HEK293 (cell line): ENCODE data around the gene MISP.
A peak's percentile ranks its signal among the peaks of the same experiment; 100 is the strongest.

Source experiments
- CTCF ChIA-PET: fragments of 350-600 bp; formaldehyde crosslinking; extraction: SDS; loops from one replicate; lab custom pipeline; 2021; ENCODE audit warnings: antibody characterized with exemption; lab: Yijun Ruan, JAX
- POLR2A ChIA-PET: fragments of 300-600 bp; formaldehyde crosslinking; extraction: SDS; loops from one replicate; lab custom pipeline; 2020; ENCODE audit warnings: antibody characterized with exemption, inconsistent platforms; lab: Yijun Ruan, JAX
- H3K27ac ChIP-seq: fragments of 200-500 bp; sonication (Bioruptor generic); 2 replicates; pipeline ENCODE4 v1.5.1; 2014; ENCODE audit warnings: low read depth, low read length, control low read depth, inconsistent platforms; ENCODE audit errors: extremely low read depth
- H3K36me3 ChIP-seq, 2 experiments: fragments of 200-500 bp in 1 of 2; sonication (Bioruptor generic) in 1 of 2; 1 replicate in 1 of 2; 2 replicates in 1 of 2; pipeline ENCODE4 v1.5.1; 2014 to 2017; ENCODE audit warnings: inconsistent platforms in 2 of 2, low read length in 2 of 2; ENCODE audit not compliant: control insufficient read depth in 2 of 2, insufficient read depth in 1 of 2
- H3K4me1 ChIP-seq: fragments of 200-500 bp; sonication (Bioruptor generic); 2 replicates; pipeline ENCODE4 v1.5.1; 2014; ENCODE audit warnings: mild to moderate bottlenecking, low read length, inconsistent platforms; ENCODE audit not compliant: control insufficient read depth, insufficient read depth
- H3K4me3 ChIP-seq: 2 replicates; pipeline ENCODE4 v1.5.1; 2011; ENCODE audit warnings: low read depth, mild to moderate bottlenecking, control low read depth, low read length, moderate library complexity
- H3K9me3 ChIP-seq: fragments of 200-500 bp; sonication (Bioruptor generic); 2 replicates; pipeline ENCODE4 v1.5.1; 2014; ENCODE audit warnings: low read depth, low read length, inconsistent platforms; ENCODE audit not compliant: control insufficient read depth, insufficient read depth
- AEBP2 ChIP-seq: fragments of 450-650 bp; formaldehyde crosslinking; IDR thresholded peaks from 2 replicates; pipeline ENCODE4 v1.5.1; 2016; ENCODE audit warnings: missing biosample characterization, missing genetic modification characterization, borderline replicate concordance
- BCL11A ChIP-seq: fragments of 450-650 bp; formaldehyde crosslinking; IDR thresholded peaks from 2 replicates; pipeline ENCODE4 v1.5.1; 2016; ENCODE audit warnings: low read depth, missing biosample characterization, missing genetic modification characterization
- FEZF1 ChIP-seq: fragments of 450-650 bp; formaldehyde crosslinking; IDR thresholded peaks from 2 replicates; pipeline ENCODE4 v1.5.1; 2016; ENCODE audit warnings: missing biosample characterization, missing genetic modification characterization
- GLIS1 ChIP-seq: fragments of 450-650 bp; formaldehyde crosslinking; IDR thresholded peaks from 2 replicates; pipeline ENCODE4 v1.5.1; 2016; ENCODE audit warnings: missing biosample characterization, missing genetic modification characterization
- HOXC10 ChIP-seq: sonication (generic); formaldehyde crosslinking; IDR thresholded peaks from 2 replicates; pipeline ENCODE4 v1.8.1; 2023; ENCODE audit warnings: mild to moderate bottlenecking, missing genetic modification reagents
- KLF1 ChIP-seq: fragments of 450-650 bp; formaldehyde crosslinking; IDR thresholded peaks from 2 replicates; pipeline ENCODE4 v1.5.1; 2016; ENCODE audit warnings: missing biosample characterization, missing genetic modification characterization
- KLF10 ChIP-seq: fragments of 450-650 bp; IDR thresholded peaks from 2 replicates; pipeline ENCODE4 v1.5.1; 2018; ENCODE audit warnings: missing biosample characterization, mild to moderate bottlenecking, missing genetic modification characterization
- KLF7 ChIP-seq: fragments of 450-650 bp; formaldehyde crosslinking; IDR thresholded peaks from 2 replicates; pipeline ENCODE4 v1.5.1; 2016; ENCODE audit warnings: missing biosample characterization, missing genetic modification characterization, borderline replicate concordance
- KLF8 ChIP-seq: fragments of 450-650 bp; formaldehyde crosslinking; IDR thresholded peaks from 2 replicates; pipeline ENCODE4 v1.5.1; 2016; ENCODE audit warnings: missing biosample characterization, missing genetic modification characterization
- KLF9 ChIP-seq: fragments of 450-650 bp; formaldehyde crosslinking; IDR thresholded peaks from 2 replicates; pipeline ENCODE4 v1.5.1; 2016; ENCODE audit warnings: missing biosample characterization, missing genetic modification characterization, low read depth
- PRDM1 ChIP-seq: fragments of 450-650 bp; formaldehyde crosslinking; IDR thresholded peaks from 2 replicates; pipeline ENCODE4; 2016; ENCODE audit warnings: missing biosample characterization, missing genetic modification characterization
- REPIN1 ChIP-seq: fragments of 450-650 bp; formaldehyde crosslinking; IDR thresholded peaks from 2 replicates; pipeline ENCODE4 v1.5.1; 2017; ENCODE audit warnings: missing biosample characterization, missing genetic modification characterization, low read depth
- SCRT2 ChIP-seq: fragments of 450-650 bp; formaldehyde crosslinking; IDR thresholded peaks from 2 replicates; pipeline ENCODE4 v1.5.1; 2016; ENCODE audit warnings: missing biosample characterization, missing genetic modification characterization
- ZFHX2 ChIP-seq: fragments of 450-650 bp; formaldehyde crosslinking; conservative IDR thresholded peaks from 2 replicates; pipeline ENCODE4 v1.5.1; 2016; ENCODE audit warnings: missing biosample characterization, missing genetic modification characterization
- ZNF174 ChIP-seq: fragments of 450-650 bp; formaldehyde crosslinking; IDR thresholded peaks from 2 replicates; pipeline ENCODE4 v1.5.0; 2017; ENCODE audit warnings: missing biosample characterization, mild to moderate bottlenecking, missing genetic modification characterization
- ZNF214 ChIP-seq: fragments of 450-650 bp; formaldehyde crosslinking; IDR thresholded peaks from 2 replicates; pipeline ENCODE4 v1.5.1; 2017; ENCODE audit warnings: missing biosample characterization, mild to moderate bottlenecking, missing genetic modification characterization, borderline replicate concordance
- ZNF239 ChIP-seq: fragments of 450-650 bp; formaldehyde crosslinking; IDR thresholded peaks from 2 replicates; pipeline ENCODE4 v1.5.1; 2016; ENCODE audit warnings: missing biosample characterization, missing genetic modification characterization
- ZNF280D ChIP-seq: fragments of 450-650 bp; formaldehyde crosslinking; IDR thresholded peaks from 2 replicates; pipeline ENCODE4 v1.5.1; 2016; ENCODE audit warnings: missing biosample characterization, missing genetic modification characterization
- ZNF302 ChIP-seq: fragments of 450-650 bp; formaldehyde crosslinking; IDR thresholded peaks from 2 replicates; pipeline ENCODE4 v1.5.1; 2016; ENCODE audit warnings: missing biosample characterization, missing genetic modification characterization, low read depth
- ZNF433 ChIP-seq: fragments of 450-650 bp; formaldehyde crosslinking; IDR thresholded peaks from 2 replicates; pipeline ENCODE4 v1.5.1; 2016; ENCODE audit warnings: missing biosample characterization, missing genetic modification characterization, low read depth
- ZNF549 ChIP-seq: fragments of 450-650 bp; IDR thresholded peaks from 2 replicates; pipeline ENCODE4 v1.5.1; 2018; ENCODE audit warnings: missing biosample characterization, missing genetic modification characterization, mild to moderate bottlenecking, inconsistent platforms, moderate library complexity
- ZNF596 ChIP-seq: fragments of 450-650 bp; IDR thresholded peaks from 2 replicates; pipeline ENCODE4 v1.5.0; 2018; ENCODE audit warnings: missing biosample characterization, mild to moderate bottlenecking, missing genetic modification characterization, moderate library complexity
- ZNF660 ChIP-seq: fragments of 450-650 bp; IDR thresholded peaks from 2 replicates; pipeline ENCODE4 v1.5.1; 2018; ENCODE audit warnings: missing biosample characterization, mild to moderate bottlenecking, missing genetic modification characterization
- ZSCAN16 ChIP-seq: fragments of 450-650 bp; formaldehyde crosslinking; IDR thresholded peaks from 2 replicates; pipeline ENCODE4 v1.5.1; 2016; ENCODE audit warnings: missing biosample characterization, missing genetic modification characterization

The MISP gene

GRCh38 chr19:791567-792305 lies 40.8 kb downstream of the MISP start:
- Histone ChIP-seq H3K4me1 (peaks cover 2% of the 10 kb centered on the region; the same call in 1 of the 2 replicates), H3K9me3 (no peaks in the 10 kb centered on the region), H3K4me3 (no peak overlapping the region), H3K36me3 (no peaks in the 10 kb centered on the region), H3K27ac (no peak overlapping the region)
- no peak for TF ChIP-seq AEBP2 (tag by site-specific recombination)
- TF ChIP-seq KLF9, result no peak
- TF ChIP-seq KLF8, result no peak
- peak; percentile 84 for TF ChIP-seq GLIS1 (tag by site-specific recombination)
- no peak for TF ChIP-seq HOXC10 (CRISPR knock-in tag)
- no peak for TF ChIP-seq FEZF1 (tag by site-specific recombination)
- TF ChIP-seq ZNF174, result no peak
- TF ChIP-seq KLF1, result peak; percentile 43
- no peak for TF ChIP-seq KLF10 (tag by site-specific recombination)
- no peak for TF ChIP-seq ZNF596
- TF ChIP-seq ZSCAN16 (tag by site-specific recombination), result no peak
- TF ChIP-seq KLF7 (tag by site-specific recombination), result no peak
- ChIA-PET CTCF (interaction anchor here (0.6 kb wide), 1 partner anchor 291 kb away, joined by 4 read pairs; no protein-coding TSS in a partner anchor), POLR2A (no interaction called here)

GRCh38 chr19:792306-792885 lies 41.5 kb downstream of the MISP start:
- ChIA-PET POLR2A (no interaction called here), CTCF (interaction anchor here (0.6 kb wide), 1 partner anchor 22 kb away, joined by 4 read pairs; no protein-coding TSS in a partner anchor)
- Histone ChIP-seq H3K9me3 (no peaks in the 10 kb centered on the region), H3K36me3 (no peaks in the 10 kb centered on the region), H3K4me1 (peaks cover 2% of the 10 kb centered on the region; the same call in 1 of the 2 replicates), H3K27ac (no peak overlapping the region), H3K4me3 (no peak overlapping the region)
- TF ChIP-seq REPIN1 (no peak), PRDM1 (tag by site-specific recombination) (no peak), SCRT2 (no peak), KLF10 (tag by site-specific recombination) (no peak), ZNF549 (no peak), ZNF660 (tag by site-specific recombination) (no peak), ZNF433 (tag by site-specific recombination) (no peak), ZNF302 (tag by site-specific recombination) (no peak), ZNF596 (no peak), ZNF280D (tag by site-specific recombination) (no peak), ZNF239 (no peak), BCL11A (tag by site-specific recombination) (no peak), ZNF214 (tag by site-specific recombination) (no peak), ZFHX2 (tag by site-specific recombination) (no peak)
